VCaP (cell line): Measurements from ENCODE around the gene INO80E.

Experiments
- H3K27ac ChIP-seq: fragments of 450-650 bp; 2 replicates; pipeline ENCODE4 v1.5.1; 2017
- CTCF ChIP-seq: fragments of 450-650 bp; conservative IDR thresholded peaks from 2 replicates; pipeline ENCODE4 v1.5.1; 2017; ENCODE audit warnings: mild to moderate bottlenecking, moderate library complexity

INO80E gene

GRCh38 chr16:30052671-30053372 is 56.8 kb downstream of the INO80E start:
- H3K27ac ChIP-seq = peak overlapping the region; percentile 33; the same call in 1 of the 2 replicates
- TF ChIP-seq CTCF = no peak

GRCh38 chr16:30053376-30054015 is 57.5 kb downstream of the INO80E start:
- TF ChIP-seq CTCF = no peak
- peak overlapping the region; percentile 33; the same call in 1 of the 2 replicates for H3K27ac ChIP-seq

- TF ChIP-seq CTCF = no peak
- no peak overlapping the region for H3K27ac ChIP-seq
Measured at GRCh38 chr16:30054451-30054850, 58.4 kb downstream of the INO80E start.

GRCh38 chr16:30054959-30055553 is 59.0 kb downstream of the INO80E start:
- no peak overlapping the region for H3K27ac ChIP-seq

More at GRCh38 chr16:30054959-30055553, 59.0 kb downstream of the INO80E start:
- peak; percentile 41 for TF ChIP-seq CTCF
